Measurements from ENCODE around the gene CNOT8. TPM values are rescaled to one million over a fixed set of nuclear protein-coding genes. Genes with fewer than 3 reads are reported as not detected.

Gene CNOT8
- total and polyA plus RNA-seq, 9 of the 15 experiments (the other 6 are each of a cell fraction or from before 2014, with no cell fraction given), result 15.2 to 68.9 (median 52.1) TPM

DNA sequence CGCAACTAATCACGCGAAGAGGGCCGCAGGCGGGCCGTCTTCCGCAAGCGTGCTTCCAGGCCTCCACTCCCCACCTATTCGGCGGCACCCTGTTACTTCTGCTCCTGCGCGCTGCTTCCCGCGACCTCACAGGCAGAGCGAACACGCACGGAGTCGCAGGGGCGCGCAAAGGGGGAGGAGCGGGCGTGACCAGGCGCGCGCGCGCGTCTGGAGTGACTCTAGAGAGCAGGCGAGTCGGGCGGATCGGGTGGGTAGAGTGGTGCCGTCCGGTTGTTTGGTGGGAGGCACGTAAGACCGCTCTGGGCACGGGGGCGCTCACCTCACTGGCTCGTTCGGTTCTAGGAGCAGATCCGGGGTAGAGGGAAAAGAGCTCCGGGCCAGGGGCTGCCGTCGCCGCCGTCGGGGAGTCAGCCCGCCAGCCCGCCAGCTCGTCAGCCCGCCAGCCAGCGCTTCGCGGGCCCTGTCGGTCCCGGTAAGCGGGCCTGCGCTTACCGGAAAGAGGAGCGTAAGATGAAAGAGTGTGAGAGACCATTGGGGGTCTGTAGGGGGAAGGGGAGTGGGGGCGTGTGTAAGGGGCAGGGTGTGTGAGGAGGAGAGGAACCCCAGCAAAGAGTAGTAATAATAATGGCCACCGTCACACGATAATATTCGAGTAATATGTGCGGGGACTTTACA lies at the start of gene CNOT8 (continued):
- TF ChIP-seq ZNF639 (CRISPR knock-in tag; conservative IDR thresholded peaks at IDR 0.05 in 1 of 2, IDR thresholded peaks at IDR 0.05 in 1 of 2) (peak in 1 of 2 experiments; percentile 96; a peak in 2 of 4 replicates), ZC3H4 (CRISPR knock-in tag; IDR thresholded peaks at IDR 0.05; ENCODE audit: borderline replicate concordance) (no peak), RBM25 (IDR thresholded peaks at IDR 0.05; ENCODE audit: low read depth, low read length, severe bottlenecking) (no peak), ZNF766 (CRISPR knock-in tag; conservative IDR thresholded peaks at IDR 0.05) (peak; percentile 61; the same call in 1 of the 2 replicates), IRF2 (CRISPR knock-in tag; IDR thresholded peaks at IDR 0.05) (no peak), PRDM10 (IDR thresholded peaks at IDR 0.05; ENCODE audit: partially characterized antibody) (peak; percentile 89), TRIM25 (IDR thresholded peaks at IDR 0.05; ENCODE audit: borderline replicate concordance) (no peak), STAT5B (CRISPR knock-in tag; IDR thresholded peaks at IDR 0.05) (no peak), MTF1 (CRISPR knock-in tag; IDR thresholded peaks at IDR 0.05; ENCODE audit: borderline replicate concordance) (no peak), NCOA4 (IDR thresholded peaks at IDR 0.05; ENCODE audit: partially characterized antibody) (no peak), HNRNPL (IDR thresholded peaks at IDR 0.05; ENCODE audit: low read depth, low read length) (0 out of 2 replicates have a peak, but pooled peaks have one; percentile 37)
- TF ChIP-seq, protein P1, sequence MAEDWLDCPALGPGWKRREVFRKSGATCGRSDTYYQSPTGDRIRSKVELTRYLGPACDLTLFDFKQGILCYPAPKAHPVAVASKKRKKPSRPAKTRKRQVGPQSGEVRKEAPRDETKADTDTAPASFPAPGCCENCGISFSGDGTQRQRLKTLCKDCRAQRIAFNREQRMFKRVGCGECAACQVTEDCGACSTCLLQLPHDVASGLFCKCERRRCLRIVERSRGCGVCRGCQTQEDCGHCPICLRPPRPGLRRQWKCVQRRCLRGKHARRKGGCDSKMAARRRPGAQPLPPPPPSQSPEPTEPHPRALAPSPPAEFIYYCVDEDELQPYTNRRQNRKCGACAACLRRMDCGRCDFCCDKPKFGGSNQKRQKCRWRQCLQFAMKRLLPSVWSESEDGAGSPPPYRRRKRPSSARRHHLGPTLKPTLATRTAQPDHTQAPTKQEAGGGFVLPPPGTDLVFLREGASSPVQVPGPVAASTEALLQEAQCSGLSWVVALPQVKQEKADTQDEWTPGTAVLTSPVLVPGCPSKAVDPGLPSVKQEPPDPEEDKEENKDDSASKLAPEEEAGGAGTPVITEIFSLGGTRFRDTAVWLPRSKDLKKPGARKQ (CRISPR knock-in tag; IDR thresholded peaks at IDR 0.05), result no peak
- TF ChIP-seq, protein P2, sequence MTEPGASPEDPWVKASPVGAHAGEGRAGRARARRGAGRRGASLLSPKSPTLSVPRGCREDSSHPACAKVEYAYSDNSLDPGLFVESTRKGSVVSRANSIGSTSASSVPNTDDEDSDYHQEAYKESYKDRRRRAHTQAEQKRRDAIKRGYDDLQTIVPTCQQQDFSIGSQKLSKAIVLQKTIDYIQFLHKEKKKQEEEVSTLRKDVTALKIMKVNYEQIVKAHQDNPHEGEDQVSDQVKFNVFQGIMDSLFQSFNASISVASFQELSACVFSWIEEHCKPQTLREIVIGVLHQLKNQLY (CRISPR knock-in tag; conservative IDR thresholded peaks at IDR 0.05), result no peak
